HepG2 (cell line): Measurements from ENCODE around the gene KLHDC2. TPM values are rescaled to one million over a fixed set of nuclear protein-coding genes. Genes with fewer than 3 reads are reported as not detected.

Experiments used
- HOXA3 ChIP-seq: sonication (generic); formaldehyde crosslinking; IDR thresholded peaks from 2 replicates; pipeline ENCODE4 v1.5.0; 2020; ENCODE audit warnings: missing genetic modification reagents
- ISX ChIP-seq: sonication (generic); formaldehyde crosslinking; conservative IDR thresholded peaks from 2 replicates; pipeline ENCODE4 v1.5.0; 2020; ENCODE audit warnings: missing genetic modification reagents
- KLF13 ChIP-seq: sonication (generic); formaldehyde crosslinking; IDR thresholded peaks from 2 replicates; pipeline ENCODE4 v1.4.0; 2020; ENCODE audit warnings: mild to moderate bottlenecking, missing genetic modification reagents
- MED13 ChIP-seq: sonication (generic); formaldehyde crosslinking; IDR thresholded peaks from 2 replicates; pipeline ENCODE4 v1.5.0; 2020; ENCODE audit warnings: missing genetic modification reagents
- MZF1 ChIP-seq: sonication (generic); formaldehyde crosslinking; IDR thresholded peaks from 2 replicates; pipeline ENCODE4 v1.8.1; 2023; ENCODE audit warnings: mild to moderate bottlenecking, missing genetic modification reagents, borderline replicate concordance
- NBN ChIP-seq: fragments of 450-650 bp; conservative IDR thresholded peaks from 2 replicates; pipeline ENCODE4 v1.6.1; 2017
- NCOA1 ChIP-seq: sonication (generic); formaldehyde crosslinking; IDR thresholded peaks from 2 replicates; pipeline ENCODE4 v1.9.0; 2021; ENCODE audit warnings: missing genetic modification reagents
- NFRKB ChIP-seq: fragments of 450-650 bp; IDR thresholded peaks from 2 replicates; pipeline ENCODE4 v1.6.1; 2017
- NR1H2 ChIP-seq: sonication (generic); formaldehyde crosslinking; IDR thresholded peaks from 2 replicates; pipeline ENCODE4 v1.8.1; 2022; ENCODE audit warnings: low read depth, missing genetic modification reagents, borderline replicate concordance
- NR2F2 ChIP-seq: IDR thresholded peaks from 2 replicates; pipeline ENCODE4 v1.6.1; 2012; ENCODE audit warnings: low read depth, inconsistent platforms, borderline replicate concordance
- PLRG1 ChIP-seq: fragments of 450-650 bp; conservative IDR thresholded peaks from 2 replicates; pipeline ENCODE4 v1.6.1; 2016
- RBFOX2 ChIP-seq: fragments of 200-400 bp; formaldehyde crosslinking; IDR thresholded peaks from 2 replicates; pipeline ENCODE4 v1.6.1; 2017; ENCODE audit warnings: low read depth, mild to moderate bottlenecking, low read length
- RFXAP ChIP-seq: sonication (generic); formaldehyde crosslinking; IDR thresholded peaks from 2 replicates; pipeline ENCODE4 v1.4.0; 2020; ENCODE audit warnings: missing genetic modification reagents, borderline replicate concordance
- TAF15 ChIP-seq: fragments of 200-400 bp; formaldehyde crosslinking; IDR thresholded peaks from one replicate; pipeline ENCODE4 v1.6.1; 2018; ENCODE audit warnings: mild to moderate bottlenecking, low read depth, low read length; ENCODE audit not compliant: poor library complexity, severe bottlenecking
- ZBTB3 ChIP-seq: sonication (generic); formaldehyde crosslinking; IDR thresholded peaks from 2 replicates; pipeline ENCODE4 v1.4.0; 2020; ENCODE audit warnings: low read depth, mild to moderate bottlenecking, moderate library complexity, missing genetic modification reagents, borderline replicate concordance
- ZFP37 ChIP-seq: sonication (generic); formaldehyde crosslinking; IDR thresholded peaks from 2 replicates; pipeline ENCODE4 v1.4.0; 2020; ENCODE audit warnings: missing genetic modification reagents, borderline replicate concordance
- ZKSCAN5 ChIP-seq: sonication (generic); formaldehyde crosslinking; IDR thresholded peaks from 2 replicates; pipeline ENCODE4 v1.5.1; 2020; ENCODE audit warnings: mild to moderate bottlenecking, missing genetic modification reagents
- ZMYM2 ChIP-seq: sonication (generic); formaldehyde crosslinking; IDR thresholded peaks from 2 replicates; pipeline ENCODE4 v1.8.0; 2022; ENCODE audit warnings: mild to moderate bottlenecking, missing genetic modification reagents
- ZNF205 ChIP-seq: IDR thresholded peaks from 2 replicates; pipeline ENCODE4 v1.6.1; 2018; ENCODE audit warnings: missing biosample characterization, missing genetic modification reagents
- ZNF224 ChIP-seq: sonication (generic); formaldehyde crosslinking; IDR thresholded peaks from 2 replicates; pipeline ENCODE4 v1.5.0; 2020; ENCODE audit warnings: mild to moderate bottlenecking, missing genetic modification reagents
- ZNF282 ChIP-seq: fragments of 450-650 bp; IDR thresholded peaks from 2 replicates; pipeline ENCODE4 v1.6.1; 2018; ENCODE audit not compliant: partially characterized antibody
- ZNF431 ChIP-seq: sonication (generic); formaldehyde crosslinking; IDR thresholded peaks from 2 replicates; pipeline ENCODE4 v1.9.0; 2022; ENCODE audit warnings: missing genetic modification reagents, low read depth, mild to moderate bottlenecking, borderline replicate concordance
- ZNF629 ChIP-seq: sonication (generic); formaldehyde crosslinking; conservative IDR thresholded peaks from 2 replicates; pipeline ENCODE4 v1.5.0; 2020; ENCODE audit warnings: missing genetic modification reagents
- ZNF652 ChIP-seq: IDR thresholded peaks from 2 replicates; pipeline ENCODE4 v1.6.1; 2016; ENCODE audit warnings: low read depth, borderline replicate concordance
- ZNF816 ChIP-seq: sonication (generic); formaldehyde crosslinking; IDR thresholded peaks from 2 replicates; pipeline ENCODE4 v1.8.0; 2022; ENCODE audit warnings: missing genetic modification reagents, mild to moderate bottlenecking, borderline replicate concordance
- ZNF850 ChIP-seq: sonication (generic); formaldehyde crosslinking; conservative IDR thresholded peaks from 2 replicates; pipeline ENCODE4 v1.9.0; 2021; ENCODE audit warnings: mild to moderate bottlenecking, missing genetic modification reagents
- polyA plus RNA-seq, 8 experiments: library from polyadenylated mRNA; depleted of rRNA in 3 of 8; stranded (reverse) in 7 of 8; unstranded in 1 of 8; fragments of >200 nt; fragmentation: Illumina TruSeq in 4 of 8; extraction: Trizol in 4 of 8; gene quantifications; 2 replicates each; pipeline versions ENCODE4 v1.2.1 to v1.2.3, GENCODE V29; 2011 to 2016; ENCODE audit warnings: low read depth in 4 of 8, missing spikeins in 1 of 8, mixed read lengths in 1 of 8; ENCODE audit not compliant: insufficient read depth in 1 of 8
- total RNA-seq, 5 experiments: library from RNA; depleted of rRNA; stranded (reverse); fragments of >200 nt; fragmentation: Illumina TruSeq; extraction: Trizol; gene quantifications; 2 replicates each; pipeline ENCODE4 v1.2.3, GENCODE V29; 2016; ENCODE audit warnings: low read depth in 1 of 5
- TF ChIP-seq, protein P1 (sequence below): sonication (generic); formaldehyde crosslinking; IDR thresholded peaks from 2 replicates; pipeline ENCODE4 v1.4.0; 2020; ENCODE audit warnings: missing genetic modification reagents
- TF ChIP-seq, protein P2 (sequence below): sonication (generic); formaldehyde crosslinking; IDR thresholded peaks from 2 replicates; pipeline ENCODE4 v1.4.0; 2020; ENCODE audit warnings: missing genetic modification reagents, borderline replicate concordance
- TF ChIP-seq, protein P3 (sequence below): sonication (generic); formaldehyde crosslinking; IDR thresholded peaks from 2 replicates; pipeline ENCODE4 v1.4.0; 2020; ENCODE audit warnings: mild to moderate bottlenecking, missing genetic modification reagents
- TF ChIP-seq, protein P4 (sequence below): IDR thresholded peaks from 2 replicates; pipeline ENCODE4 v1.6.1; 2012; ENCODE audit warnings: inconsistent platforms

The KLHDC2 gene
- total and polyA plus RNA-seq, 2 of the 13 experiments (the other 11 are each of a cell fraction or from before 2014, with no cell fraction given): 95.5 to 170 TPM

DNA sequence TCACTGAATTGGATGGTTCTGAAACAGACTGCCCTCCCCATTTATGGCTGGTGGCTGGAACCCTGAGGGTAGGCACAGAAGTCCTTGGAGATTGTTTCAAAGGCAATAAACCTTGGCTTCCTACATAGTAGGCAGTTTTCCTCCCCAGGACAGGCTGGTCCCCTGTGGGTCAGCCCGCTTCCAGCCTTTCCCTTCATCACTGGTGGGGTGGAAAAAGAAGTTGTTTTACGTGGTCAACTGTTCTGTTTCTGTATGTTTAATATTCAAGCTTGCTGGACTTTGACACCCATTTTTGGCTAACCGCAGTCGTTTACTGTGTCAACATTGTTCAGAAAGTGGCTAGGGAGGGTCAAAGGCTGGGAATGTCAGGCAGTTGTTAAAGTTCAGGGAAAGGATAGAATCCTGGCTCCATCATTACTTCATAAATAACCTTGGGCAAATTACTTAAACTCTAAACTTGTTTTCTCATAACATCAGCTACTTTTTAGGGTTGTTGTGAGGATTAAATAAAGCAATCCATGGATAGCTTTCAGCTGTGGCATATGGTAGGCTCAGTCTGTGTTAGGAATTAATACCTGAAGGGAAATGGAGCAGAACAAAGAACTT, 2.4 kb downstream of the KLHDC2 start (continued):
- no peak for TF ChIP-seq ZFP37
- no peak for TF ChIP-seq ISX (CRISPR knock-in tag)
- TF ChIP-seq NR2F2: peak; percentile 88
- no peak for TF ChIP-seq ZNF850 (CRISPR knock-in tag)
- TF ChIP-seq ZNF816 (CRISPR knock-in tag): peak; percentile 94
- TF ChIP-seq, protein P1, sequence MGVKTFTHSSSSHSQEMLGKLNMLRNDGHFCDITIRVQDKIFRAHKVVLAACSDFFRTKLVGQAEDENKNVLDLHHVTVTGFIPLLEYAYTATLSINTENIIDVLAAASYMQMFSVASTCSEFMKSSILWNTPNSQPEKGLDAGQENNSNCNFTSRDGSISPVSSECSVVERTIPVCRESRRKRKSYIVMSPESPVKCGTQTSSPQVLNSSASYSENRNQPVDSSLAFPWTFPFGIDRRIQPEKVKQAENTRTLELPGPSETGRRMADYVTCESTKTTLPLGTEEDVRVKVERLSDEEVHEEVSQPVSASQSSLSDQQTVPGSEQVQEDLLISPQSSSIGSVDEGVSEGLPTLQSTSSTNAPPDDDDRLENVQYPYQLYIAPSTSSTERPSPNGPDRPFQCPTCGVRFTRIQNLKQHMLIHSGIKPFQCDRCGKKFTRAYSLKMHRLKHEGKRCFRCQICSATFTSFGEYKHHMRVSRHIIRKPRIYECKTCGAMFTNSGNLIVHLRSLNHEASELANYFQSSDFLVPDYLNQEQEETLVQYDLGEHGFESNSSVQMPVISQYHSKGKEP (CRISPR knock-in tag): no peak
- no peak for TF ChIP-seq NBN
- TF ChIP-seq ZBTB3 (CRISPR knock-in tag): 0 out of 2 replicates have a peak, but pooled peaks have one; percentile 31
- no peak for TF ChIP-seq ZNF629 (CRISPR knock-in tag)
- TF ChIP-seq, protein P2, sequence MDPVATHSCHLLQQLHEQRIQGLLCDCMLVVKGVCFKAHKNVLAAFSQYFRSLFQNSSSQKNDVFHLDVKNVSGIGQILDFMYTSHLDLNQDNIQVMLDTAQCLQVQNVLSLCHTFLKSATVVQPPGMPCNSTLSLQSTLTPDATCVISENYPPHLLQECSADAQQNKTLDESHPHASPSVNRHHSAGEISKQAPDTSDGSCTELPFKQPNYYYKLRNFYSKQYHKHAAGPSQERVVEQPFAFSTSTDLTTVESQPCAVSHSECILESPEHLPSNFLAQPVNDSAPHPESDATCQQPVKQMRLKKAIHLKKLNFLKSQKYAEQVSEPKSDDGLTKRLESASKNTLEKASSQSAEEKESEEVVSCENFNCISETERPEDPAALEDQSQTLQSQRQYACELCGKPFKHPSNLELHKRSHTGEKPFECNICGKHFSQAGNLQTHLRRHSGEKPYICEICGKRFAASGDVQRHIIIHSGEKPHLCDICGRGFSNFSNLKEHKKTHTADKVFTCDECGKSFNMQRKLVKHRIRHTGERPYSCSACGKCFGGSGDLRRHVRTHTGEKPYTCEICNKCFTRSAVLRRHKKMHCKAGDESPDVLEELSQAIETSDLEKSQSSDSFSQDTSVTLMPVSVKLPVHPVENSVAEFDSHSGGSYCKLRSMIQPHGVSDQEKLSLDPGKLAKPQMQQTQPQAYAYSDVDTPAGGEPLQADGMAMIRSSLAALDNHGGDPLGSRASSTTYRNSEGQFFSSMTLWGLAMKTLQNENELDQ (CRISPR knock-in tag): no peak
- TF ChIP-seq, protein P3, sequence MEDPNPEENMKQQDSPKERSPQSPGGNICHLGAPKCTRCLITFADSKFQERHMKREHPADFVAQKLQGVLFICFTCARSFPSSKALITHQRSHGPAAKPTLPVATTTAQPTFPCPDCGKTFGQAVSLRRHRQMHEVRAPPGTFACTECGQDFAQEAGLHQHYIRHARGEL (CRISPR knock-in tag): no peak
- TF ChIP-seq NFRKB: no peak
- no peak for TF ChIP-seq NR1H2 (CRISPR knock-in tag)
- TF ChIP-seq PLRG1: no peak
- no peak for TF ChIP-seq ZNF224 (CRISPR knock-in tag)
- no peak for TF ChIP-seq KLF13 (CRISPR knock-in tag)
- no peak for TF ChIP-seq ZKSCAN5 (CRISPR knock-in tag)
- TF ChIP-seq ZNF431: peak; percentile 19; the same call in 1 of the 2 replicates
- no peak for TF ChIP-seq TAF15
- TF ChIP-seq ZNF282: no peak
- TF ChIP-seq, protein P4, sequence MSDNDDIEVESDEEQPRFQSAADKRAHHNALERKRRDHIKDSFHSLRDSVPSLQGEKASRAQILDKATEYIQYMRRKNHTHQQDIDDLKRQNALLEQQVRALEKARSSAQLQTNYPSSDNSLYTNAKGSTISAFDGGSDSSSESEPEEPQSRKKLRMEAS: peak; percentile 70
- TF ChIP-seq RFXAP (CRISPR knock-in tag): no peak
- peak; percentile 73 for TF ChIP-seq RBFOX2
- peak; percentile 78 for TF ChIP-seq HOXA3 (CRISPR knock-in tag)
- TF ChIP-seq MZF1 (CRISPR knock-in tag): no peak
- no peak for TF ChIP-seq NCOA1 (CRISPR knock-in tag)
- no peak for TF ChIP-seq MED13 (CRISPR knock-in tag)
- peak; percentile 65; the same call in 1 of the 2 replicates for TF ChIP-seq ZMYM2 (CRISPR knock-in tag)
- 0 out of 2 replicates have a peak, but pooled peaks have one; percentile 31 for TF ChIP-seq ZNF652 (CRISPR knock-in tag)
- TF ChIP-seq ZNF205 (CRISPR knock-in tag): peak; percentile 81; the same call in 1 of the 2 replicates
